Fibroblast of skin of left biceps (primary cell): ENCODE measurements around the gene GPN1.
A peak's percentile ranks its signal among the peaks of the same experiment; 100 is the strongest.
"Not testable (repeated sequence)": the region's sequence is repeated elsewhere in the genome, so short reads cannot be mapped to it uniquely, and the experiment has no call there.

Source experiments
- DNase-seq, 2 experiments: peaks; one replicate each; pipeline ENCODE4 v3.0.0-alpha.2; 2013; ENCODE audit warnings: low read depth in 2 of 2

The GPN1 gene

DNA sequence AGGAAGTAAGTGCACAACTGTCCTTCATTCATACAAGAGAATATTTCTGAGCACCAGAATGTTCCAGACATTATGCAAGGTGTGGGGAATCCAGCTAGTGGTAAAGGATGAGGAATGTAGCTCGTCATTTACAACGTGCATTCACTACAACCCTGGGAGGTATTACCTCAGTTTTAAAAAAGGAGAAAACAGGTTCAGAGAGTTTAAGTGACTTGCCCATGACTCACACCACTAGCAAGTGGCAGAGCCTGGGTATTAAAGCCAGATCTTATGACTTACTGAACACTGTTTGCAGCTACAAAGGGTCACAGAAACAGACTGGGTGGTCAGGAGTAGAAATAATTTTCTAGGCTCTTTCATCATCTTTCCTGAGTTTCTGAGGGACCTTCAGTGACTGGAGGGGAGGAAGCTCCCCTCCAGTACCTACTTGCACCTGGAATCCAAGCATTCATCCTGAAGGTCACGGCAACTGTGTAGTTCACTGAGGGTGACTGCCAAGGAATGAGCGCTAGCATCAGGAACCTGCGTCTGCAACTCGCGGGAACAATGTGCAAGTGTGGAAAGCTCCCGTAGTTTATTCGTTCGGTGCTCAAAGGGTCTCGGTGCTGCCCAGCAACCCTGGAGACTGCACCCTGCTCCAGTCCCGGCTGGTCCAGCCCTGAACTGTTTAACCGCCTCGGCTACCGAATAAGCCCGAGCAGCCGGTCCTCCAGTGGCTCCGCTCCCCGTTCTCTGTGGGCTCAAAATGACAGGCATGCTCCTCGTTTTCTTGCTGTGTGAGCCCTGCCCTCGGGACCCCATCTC is 685 bp upstream of the GPN1 start:
- peak; percentile 42 for DNase-seq

- not testable (repeated sequence) for DNase-seq
Measured at GRCh38 chr2:27630257-27630656, 1.4 kb downstream of the GPN1 start.

- no peak for DNase-seq
Measured at GRCh38 chr2:27634291-27634690, 5.4 kb downstream of the GPN1 start.

DNA sequence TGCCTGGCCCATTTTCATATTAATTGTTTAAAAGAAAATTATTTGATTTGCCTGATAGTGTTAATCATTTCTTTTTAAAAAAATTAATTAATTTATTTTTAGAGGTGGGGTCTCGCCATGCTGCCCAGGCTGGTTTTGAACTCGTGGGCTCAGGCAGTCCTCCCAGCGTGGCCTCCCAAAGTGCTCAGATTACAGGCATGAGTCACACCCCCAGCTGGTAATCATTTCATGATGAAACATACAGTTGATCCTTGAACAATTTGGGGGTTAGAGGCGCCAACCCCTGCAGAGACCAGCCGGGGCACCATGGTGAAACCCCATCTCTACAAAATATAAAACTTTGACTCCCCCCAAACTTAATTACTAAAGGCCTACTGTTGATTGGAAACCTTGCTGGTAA is 7.9 kb downstream of the GPN1 start:
- no peak for DNase-seq

DNA sequence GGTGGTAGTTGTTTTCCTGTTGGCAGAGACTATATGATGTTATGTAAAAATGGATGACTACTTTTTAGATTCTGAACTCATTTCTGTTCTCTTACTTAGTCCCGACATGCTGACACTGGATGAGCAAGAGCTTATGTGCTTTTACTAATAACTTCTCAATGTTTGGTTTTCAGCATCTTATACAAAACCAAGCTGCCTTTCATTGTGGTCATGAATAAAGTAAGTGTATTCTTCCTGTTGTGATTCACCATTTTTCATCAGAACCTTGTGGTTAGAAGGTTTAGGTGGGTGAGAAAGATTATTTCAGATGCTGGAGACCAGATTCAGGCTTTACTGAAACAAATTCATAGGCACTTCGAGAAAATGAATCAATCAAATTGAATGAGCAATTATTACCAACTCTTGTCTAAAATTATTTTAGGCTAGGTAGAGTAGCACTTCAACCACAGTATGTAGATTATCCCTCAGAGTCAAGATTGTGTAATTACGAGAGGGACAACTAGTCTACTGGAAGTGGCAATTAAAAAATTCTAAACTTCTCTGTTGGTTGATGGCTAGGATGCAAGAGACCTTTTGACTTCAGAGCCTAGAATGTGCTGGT is 9.3 kb downstream of the GPN1 start:
- peak; percentile 66 to 69 for DNase-seq

DNA sequence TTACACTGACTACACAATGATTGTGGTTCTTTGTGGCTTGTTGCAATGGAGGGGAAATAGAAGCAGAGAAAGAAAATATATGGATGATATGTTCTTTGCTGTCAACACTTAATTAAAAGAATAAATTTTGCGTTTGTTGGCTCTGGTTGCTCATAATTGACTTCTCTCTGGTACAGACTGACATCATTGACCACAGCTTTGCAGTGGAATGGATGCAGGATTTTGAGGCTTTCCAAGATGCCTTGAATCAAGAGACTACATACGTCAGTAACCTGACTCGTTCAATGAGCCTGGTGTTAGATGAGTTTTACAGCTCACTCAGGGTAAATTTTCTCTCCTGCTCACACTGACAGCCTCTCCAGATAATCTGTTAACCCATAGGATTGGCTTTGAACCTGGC is 9.9 kb downstream of the GPN1 start:
- peak; percentile 87 to 88 for DNase-seq

DNA sequence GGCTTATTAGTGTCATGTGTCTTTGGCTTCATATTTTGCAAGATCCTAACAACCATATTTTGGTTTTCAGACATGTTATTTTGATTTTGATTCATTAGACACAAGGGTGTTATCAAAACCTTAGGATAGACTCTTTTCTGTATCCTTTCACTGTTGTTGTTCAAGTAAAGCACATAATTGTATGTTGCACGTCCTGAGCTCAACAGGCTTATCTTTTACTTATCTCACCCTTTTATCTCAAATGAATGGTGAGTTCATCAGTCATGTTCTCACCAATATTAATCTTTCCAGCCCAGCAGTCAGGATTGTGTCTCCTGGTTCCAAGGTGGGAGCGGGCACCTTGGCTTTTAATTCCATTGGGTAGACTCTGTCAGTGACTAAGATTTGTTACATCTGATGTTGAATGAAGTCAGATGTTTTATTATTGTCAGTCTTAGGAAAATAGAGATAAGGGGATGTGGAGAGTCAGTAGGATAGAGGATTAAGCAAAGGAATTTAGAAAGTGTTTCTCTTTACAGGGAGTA is 11.9 kb downstream of the GPN1 start:
- DNase-seq, result no peak

DNA sequence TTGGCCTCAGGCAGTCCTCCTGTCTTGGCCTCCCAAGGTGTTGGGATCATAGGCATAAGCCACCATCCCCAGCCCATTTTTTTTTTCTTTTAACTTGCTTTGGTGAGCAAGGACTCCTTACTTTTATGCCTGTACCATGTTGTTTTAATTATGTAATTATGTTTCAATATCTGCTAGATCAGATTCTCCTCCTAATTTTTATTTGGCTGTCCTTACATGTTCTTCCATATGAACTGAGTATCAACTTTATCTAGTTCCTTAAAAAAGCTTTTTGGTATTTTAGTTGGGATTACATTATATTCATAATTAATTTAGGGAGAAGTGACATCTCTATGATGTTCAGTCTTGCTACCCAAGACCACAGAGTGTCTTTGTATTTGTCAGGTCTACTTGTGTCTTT is 16.3 kb downstream of the GPN1 start:
- no peak for DNase-seq

DNA sequence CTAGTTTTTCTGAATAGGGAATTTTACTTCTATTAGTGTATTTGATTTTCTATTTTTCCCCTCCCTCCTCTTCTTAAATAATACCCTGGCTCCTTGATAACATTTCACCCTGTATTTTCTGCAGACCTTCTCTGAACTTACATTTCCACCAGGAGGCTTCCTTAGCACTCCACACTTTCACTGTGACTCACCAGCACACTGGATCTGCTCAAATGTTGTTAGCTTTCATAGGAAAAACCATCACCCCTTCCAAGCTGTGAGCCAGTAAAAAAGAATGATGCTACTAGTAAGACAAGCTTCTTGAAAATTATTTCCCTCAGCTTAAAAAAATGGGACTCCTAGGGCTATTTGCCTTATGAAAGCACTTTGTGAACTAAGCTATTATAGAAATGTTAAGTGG is 18.4 kb downstream of the GPN1 start:
- no peak for DNase-seq

- DNase-seq, result no peak
Measured at GRCh38 chr2:27647737-27648136, 18.9 kb downstream of the GPN1 start.

DNA sequence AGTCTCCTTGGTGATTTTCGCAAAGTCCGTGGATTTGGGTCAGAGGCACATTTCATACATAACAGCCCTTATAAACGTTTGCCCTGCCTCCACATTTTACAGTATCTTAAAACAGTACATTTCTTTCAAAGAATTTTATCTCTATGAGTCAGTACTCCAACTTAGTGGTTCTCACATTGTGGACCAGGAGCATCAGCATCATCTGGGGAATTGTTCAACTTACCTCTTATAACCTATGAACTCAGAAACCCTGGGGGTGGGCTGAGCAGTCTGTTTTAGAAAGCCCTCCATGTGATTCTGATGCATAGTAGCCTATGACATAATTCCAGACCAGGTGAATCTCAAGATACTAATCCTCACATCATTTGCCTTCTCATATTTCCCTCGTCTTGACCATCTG is 22.2 kb downstream of the GPN1 start:
- no peak for DNase-seq

GRCh38 chr2:27652341-27652740 is 23.5 kb downstream of the GPN1 start:
- DNase-seq, result no peak

DNA sequence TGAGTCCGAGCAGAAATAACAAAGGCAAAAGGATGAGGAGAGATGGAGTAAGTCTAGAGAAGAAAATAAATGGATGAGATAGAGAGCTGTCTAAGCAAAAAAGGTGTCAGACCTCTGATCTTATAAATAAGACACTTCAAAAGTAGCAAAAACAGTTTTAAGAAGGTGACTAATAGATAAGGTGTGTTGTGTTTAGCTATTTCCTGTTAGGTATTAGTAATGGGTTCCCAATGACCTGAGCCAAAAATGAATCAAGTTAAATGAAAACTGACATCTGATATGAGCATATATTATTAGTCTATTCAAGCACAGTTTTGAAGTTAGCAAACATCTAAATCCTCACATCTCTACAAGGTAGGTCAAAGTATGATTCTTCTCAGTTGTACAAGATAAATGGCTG is 23.9 kb downstream of the GPN1 start:
- no peak for DNase-seq

DNA sequence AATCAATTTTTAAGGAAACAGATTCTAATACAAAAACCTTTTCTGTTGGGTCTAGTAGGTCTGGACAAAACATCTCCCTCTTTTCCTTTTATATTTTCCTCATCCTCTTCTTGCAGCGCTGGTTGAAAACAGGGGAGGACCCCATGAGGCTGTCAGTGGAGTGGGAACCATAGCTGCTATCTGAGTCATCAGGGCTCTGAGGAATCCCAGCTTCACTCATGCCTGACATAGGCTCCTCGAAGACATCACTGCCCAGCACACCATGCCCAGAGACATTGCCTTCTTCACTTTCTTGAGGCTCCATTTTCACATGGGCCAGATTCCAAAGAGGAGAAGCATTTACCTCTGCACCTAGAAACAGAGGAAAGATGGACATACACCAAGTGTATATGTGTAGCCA is 24.5 kb downstream of the GPN1 start:
- DNase-seq, result no peak

DNA sequence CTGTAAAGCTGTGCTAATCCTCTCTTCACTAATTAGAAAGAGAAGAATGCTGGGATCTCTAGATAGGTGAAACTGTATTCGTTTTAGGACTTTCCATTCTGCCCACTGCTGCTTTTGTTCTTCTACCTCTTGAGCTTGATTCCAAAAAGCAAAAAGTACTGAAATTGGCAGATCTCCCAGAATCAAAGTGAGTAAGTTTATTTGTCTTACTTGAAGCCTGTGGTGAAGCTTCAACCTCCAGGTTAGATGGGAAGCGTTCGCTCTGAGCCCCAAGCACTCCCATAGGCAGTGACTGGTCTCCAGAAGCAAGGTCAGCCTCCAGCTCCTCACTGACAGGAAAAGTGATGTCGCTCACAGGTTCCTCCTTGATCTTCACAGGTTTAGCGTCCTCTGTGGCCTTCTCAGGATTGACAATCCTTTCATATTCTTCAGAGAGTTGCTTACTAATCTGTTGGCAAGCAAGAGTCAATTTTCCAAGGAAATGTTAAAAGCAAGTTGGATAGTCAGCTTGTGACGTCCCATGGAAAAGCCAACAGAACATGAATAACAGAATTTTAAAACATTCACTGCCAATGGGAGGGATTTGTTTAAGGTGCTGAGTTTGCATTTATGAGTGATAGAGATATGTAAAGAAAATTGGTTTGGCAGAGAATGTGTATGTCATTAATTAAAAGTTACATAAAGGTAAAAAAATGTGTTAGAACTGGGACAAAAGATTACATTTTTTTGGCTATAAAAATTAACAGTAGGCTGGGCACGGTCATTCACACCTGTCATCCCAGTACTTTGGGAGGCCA is 26.5 kb downstream of the GPN1 start:
- DNase-seq, result no peak

DNA sequence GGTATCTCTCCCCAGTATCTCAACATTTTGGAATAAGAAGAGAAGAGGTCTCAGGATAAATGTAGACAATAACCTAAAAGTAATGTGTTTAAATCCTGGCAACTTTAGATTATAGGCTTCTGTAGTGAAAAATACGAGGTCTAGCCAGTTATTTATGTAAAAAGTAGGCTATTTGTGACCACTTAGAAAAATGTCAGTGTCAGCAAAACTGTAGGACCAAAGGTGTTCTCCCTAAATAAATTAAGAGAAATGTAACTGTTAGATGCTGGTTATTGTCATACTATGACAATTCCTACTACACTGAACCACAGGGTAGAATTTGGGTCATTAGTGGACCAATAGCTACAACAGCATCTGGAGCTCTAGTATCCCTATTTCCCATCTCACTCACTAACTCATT is 32.5 kb downstream of the GPN1 start:
- no peak for DNase-seq

DNA sequence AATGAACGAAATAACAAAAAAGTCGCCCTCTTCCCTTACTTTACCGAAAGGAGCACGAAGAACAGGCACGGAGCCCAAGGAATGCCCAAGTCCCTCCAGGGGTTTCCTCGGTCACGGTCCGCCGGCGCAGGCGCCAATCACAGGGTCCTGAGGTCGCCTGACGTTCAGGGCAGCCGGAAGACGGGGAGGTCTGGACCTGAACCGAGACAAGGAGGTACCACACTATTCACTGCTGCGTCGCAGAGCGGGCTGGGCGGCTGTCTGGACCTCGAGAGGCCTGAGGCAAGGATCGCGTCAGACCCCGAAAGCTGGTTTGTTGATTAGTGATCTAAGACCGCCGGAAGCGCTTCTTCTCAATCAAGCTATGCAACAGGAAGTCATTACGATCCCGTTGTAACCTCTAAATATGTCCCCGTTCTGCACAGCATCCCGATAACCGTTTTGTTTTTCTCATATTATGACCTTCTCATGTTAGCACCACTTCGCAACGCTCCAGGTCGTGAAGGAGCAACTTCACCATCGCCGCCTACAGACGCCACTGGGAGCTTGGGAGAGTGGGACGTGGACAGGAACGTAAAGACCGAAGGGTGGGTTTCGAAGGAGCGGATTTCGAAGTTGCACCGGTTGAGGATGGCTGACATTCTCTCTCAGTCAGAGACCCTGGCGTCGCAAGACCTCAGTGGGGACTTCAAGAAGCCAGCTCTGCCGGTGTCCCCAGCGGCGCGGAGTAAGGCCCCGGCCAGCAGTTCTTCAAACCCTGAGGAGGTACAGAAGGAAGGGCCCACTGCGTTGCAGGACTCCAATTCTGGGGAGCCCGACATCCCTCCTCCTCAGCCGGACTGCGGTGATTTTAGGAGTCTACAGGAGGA is 34.7 kb downstream of the GPN1 start, which contains the start of the genes SLC4A1AP and SUPT7L:
Gene SLC4A1AP, plus strand, starts transcription at position 605 of the 869 bp plus-strand sequence. Its CDS starts 26 bp downstream, at position 631.
Gene SUPT7L, minus strand, starts transcription at position 330 of the 869 bp plus-strand sequence. CDS start 1,422 bp downstream, outside the sequence.
- peak; percentile 68 to 70 for DNase-seq

- DNase-seq, result no peak
Measured at GRCh38 chr2:27664154-27664574, 35.3 kb downstream of the GPN1 start.

DNA sequence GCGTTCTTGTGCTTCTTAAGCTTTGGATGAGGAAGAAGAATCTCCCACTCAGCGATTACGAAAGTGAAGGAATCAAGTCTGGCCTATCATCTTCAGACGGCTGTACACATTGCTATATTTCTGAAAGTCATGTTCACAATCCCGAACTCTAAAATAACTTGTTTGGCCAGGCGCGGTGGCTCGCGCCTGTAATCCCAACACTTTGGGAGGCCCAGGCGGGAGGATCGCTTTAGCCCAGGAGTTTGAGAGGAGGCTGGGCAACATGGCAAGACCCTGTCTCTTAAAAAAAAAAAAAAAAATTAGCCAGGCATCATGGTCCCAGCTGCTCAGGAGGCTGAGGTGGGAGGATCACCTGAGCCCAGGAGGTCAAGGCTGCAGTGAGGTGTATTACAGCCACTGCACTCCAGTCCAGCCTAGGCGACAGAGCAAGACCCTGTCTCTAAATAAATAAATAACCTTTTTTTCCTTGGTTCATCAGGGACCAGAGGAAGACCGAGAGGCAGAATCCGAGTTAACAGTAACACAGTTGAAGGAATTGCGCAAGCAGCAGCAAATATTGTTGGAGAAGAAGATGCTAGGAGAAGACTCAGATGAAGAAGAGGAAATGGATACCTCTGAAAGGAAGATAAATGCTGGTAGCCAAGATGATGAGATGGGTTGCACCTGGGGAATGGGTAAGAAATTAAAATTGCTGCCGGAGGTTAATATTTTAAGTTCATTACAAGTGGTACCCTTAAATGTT is 35.9 kb downstream of the GPN1 start:
- DNase-seq, result no peak

DNA sequence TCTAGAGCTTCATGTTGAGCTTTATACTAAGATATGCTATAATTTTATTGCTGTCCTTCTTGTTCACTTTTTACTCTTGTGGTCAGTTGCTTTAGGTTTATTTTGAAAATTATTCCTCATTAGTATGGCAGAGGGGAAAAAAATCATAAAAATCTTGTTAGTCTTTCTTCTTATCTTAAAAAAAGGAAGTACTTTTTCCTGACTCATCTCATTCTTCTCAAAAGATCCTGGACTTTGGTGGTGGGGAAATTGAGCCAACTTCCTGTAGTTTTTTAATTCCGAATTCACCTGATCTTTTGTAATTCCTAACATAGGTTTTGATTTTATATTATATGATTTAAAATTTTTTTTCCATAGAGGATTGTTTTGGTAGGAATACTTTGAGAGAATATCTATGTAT is 38.6 kb downstream of the GPN1 start:
- DNase-seq, result no peak

DNA sequence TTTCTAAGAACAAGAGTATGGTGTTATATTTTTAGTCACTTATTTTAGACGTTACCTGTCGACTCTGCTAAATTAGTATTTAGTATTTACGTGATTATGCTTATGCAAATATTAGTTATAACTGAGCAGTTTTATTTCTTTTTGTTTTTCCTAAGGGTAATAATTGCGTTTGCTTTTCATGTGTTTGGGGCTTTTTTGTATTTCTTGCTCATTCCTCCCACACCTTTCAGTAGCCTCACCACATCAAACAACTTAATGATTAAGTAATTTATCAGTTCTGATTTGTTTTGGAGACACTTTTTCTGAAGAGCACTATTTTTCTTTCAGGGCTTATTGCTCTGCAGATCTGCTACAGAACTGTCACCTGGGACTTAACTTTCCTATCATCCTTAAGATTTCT is 42.4 kb downstream of the GPN1 start:
- DNase-seq, result no peak
